ENCODE data around the gene ATP2C2. TPM values are rescaled to one million over a fixed set of nuclear protein-coding genes. Genes with fewer than 3 reads are reported as not detected.

ATP2C2 gene
- total RNA-seq, 1 experiment from 2014 or later = 0.67 TPM

DNA sequence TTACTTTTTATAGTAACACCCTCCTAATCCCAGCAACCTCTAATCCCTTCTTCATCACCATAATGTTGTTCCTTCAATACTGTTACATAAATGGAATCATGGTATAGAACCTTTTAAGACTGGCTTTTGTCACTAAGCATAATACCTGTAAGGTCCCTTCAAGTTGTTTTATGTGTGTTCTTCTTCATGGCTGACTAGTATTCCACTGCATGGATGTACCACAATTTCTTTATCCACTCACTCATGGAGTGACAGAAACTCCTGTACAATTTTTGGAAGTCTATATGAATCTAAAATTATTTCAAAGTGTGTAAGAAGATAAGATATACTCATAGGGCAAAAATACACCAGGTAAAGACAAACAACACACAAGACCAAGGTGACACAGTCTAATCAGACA lies 99.4 kb downstream of the ATP2C2 start:
- no TSS peak for BruUV-seq (replicated peaks)

DNA sequence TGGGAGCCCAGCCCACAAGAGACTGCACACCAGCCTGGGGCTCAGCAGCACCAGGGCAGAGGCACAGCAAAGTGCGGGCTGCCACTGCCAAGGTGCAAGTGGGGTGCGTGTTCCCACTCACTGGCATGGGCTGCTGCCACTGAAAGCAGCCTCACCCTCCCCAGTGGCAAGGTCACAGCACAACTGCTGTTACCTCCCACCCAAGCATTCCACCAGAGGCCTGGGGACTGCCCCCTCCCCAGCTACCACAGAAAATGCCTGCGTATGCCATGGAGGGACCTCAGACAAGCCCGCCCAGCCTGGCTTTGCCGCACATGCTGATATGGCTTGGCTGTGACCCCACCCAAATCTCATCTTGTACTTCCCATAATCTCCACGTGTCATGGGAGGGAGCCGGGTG lies 103.0 kb downstream of the ATP2C2 start:
- Histone ChIP-seq H3K9me3 (ENCODE audit: control insufficient read depth, insufficient read depth, low read depth, low read length) (peaks cover 16% of the 10 kb centered on the region; the same call in 1 of the 2 replicates), H3K36me3 (ENCODE audit: control insufficient read depth, insufficient read depth, low read length) (no peaks in the 10 kb centered on the region), H3K27me3 (ENCODE audit: control insufficient read depth, insufficient read depth, low read length) (no peaks in the 10 kb centered on the region), H3K4me1 (ENCODE audit: control insufficient read depth, insufficient read depth, low read length) (no peaks in the 10 kb centered on the region), H3K27ac (ENCODE audit: low read length) (no peak overlapping the region), H3K4me3 (ENCODE audit: low read depth in 2 of 2, low read length in 2 of 2) (no peak overlapping the region)
- POLR2A ChIA-PET = no interaction called here
- DNase-seq (ENCODE audit: low read depth, low spot score) (no peak), ATAC-seq (no peak)
- TF ChIP-seq POLR2AphosphoS5 (IDR thresholded peaks at IDR 0.05; ENCODE audit: low read depth, low read length) (no peak), SIN3A (IDR thresholded peaks at IDR 0.05; ENCODE audit: borderline replicate concordance, insufficient read depth, low read depth, low read length) (no peak), TCF7L2 (IDR thresholded peaks at IDR 0.05; ENCODE audit: low read depth, low read length) (no peak)
- TF ChIP-seq, protein P1, sequence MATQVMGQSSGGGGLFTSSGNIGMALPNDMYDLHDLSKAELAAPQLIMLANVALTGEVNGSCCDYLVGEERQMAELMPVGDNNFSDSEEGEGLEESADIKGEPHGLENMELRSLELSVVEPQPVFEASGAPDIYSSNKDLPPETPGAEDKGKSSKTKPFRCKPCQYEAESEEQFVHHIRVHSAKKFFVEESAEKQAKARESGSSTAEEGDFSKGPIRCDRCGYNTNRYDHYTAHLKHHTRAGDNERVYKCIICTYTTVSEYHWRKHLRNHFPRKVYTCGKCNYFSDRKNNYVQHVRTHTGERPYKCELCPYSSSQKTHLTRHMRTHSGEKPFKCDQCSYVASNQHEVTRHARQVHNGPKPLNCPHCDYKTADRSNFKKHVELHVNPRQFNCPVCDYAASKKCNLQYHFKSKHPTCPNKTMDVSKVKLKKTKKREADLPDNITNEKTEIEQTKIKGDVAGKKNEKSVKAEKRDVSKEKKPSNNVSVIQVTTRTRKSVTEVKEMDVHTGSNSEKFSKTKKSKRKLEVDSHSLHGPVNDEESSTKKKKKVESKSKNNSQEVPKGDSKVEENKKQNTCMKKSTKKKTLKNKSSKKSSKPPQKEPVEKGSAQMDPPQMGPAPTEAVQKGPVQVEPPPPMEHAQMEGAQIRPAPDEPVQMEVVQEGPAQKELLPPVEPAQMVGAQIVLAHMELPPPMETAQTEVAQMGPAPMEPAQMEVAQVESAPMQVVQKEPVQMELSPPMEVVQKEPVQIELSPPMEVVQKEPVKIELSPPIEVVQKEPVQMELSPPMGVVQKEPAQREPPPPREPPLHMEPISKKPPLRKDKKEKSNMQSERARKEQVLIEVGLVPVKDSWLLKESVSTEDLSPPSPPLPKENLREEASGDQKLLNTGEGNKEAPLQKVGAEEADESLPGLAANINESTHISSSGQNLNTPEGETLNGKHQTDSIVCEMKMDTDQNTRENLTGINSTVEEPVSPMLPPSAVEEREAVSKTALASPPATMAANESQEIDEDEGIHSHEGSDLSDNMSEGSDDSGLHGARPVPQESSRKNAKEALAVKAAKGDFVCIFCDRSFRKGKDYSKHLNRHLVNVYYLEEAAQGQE (IDR thresholded peaks at IDR 0.05; ENCODE audit: insufficient read depth in 1 of 2, low read depth in 2 of 2, low read length in 1 of 2) = no peak
- TF ChIP-seq, protein P2, sequence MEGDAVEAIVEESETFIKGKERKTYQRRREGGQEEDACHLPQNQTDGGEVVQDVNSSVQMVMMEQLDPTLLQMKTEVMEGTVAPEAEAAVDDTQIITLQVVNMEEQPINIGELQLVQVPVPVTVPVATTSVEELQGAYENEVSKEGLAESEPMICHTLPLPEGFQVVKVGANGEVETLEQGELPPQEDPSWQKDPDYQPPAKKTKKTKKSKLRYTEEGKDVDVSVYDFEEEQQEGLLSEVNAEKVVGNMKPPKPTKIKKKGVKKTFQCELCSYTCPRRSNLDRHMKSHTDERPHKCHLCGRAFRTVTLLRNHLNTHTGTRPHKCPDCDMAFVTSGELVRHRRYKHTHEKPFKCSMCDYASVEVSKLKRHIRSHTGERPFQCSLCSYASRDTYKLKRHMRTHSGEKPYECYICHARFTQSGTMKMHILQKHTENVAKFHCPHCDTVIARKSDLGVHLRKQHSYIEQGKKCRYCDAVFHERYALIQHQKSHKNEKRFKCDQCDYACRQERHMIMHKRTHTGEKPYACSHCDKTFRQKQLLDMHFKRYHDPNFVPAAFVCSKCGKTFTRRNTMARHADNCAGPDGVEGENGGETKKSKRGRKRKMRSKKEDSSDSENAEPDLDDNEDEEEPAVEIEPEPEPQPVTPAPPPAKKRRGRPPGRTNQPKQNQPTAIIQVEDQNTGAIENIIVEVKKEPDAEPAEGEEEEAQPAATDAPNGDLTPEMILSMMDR (IDR thresholded peaks at IDR 0.05) = no peak
- in situ Hi-C loops (cut with HindIII; ENCODE audit: low pct_unique_long_range_greater_than_20kb, low sequenced_read_pairs) = no loop called here
- CTCF ChIA-PET = no interaction called here
- intact Hi-C loops (cut with micrococcal nuclease; ENCODE audit: unreplicated experiment) = no loop called here
- no TSS peak for BruUV-seq (replicated peaks)

More for the DNA sequence above, 99.4 kb downstream of the ATP2C2 start:
- H3K9me3 ChIP-seq (ENCODE audit: control insufficient read depth, insufficient read depth, low read depth, low read length) = peaks cover 16% of the 10 kb centered on the region; the same call in 1 of the 2 replicates
- ATAC-seq = no peak
- no peaks in the 10 kb centered on the region for H3K4me1 ChIP-seq (ENCODE audit: control insufficient read depth, insufficient read depth, low read length)
- no peak overlapping the region for H3K27ac ChIP-seq (ENCODE audit: low read length)
- in situ Hi-C loops (cut with HindIII; ENCODE audit: low pct_unique_long_range_greater_than_20kb, low sequenced_read_pairs) (no loop called here), intact Hi-C loops (cut with micrococcal nuclease; ENCODE audit: unreplicated experiment) (no loop called here)
- H3K27me3 ChIP-seq (ENCODE audit: control insufficient read depth, insufficient read depth, low read length) = no peaks in the 10 kb centered on the region
- CTCF ChIA-PET = no interaction called here
- no peak for DNase-seq (ENCODE audit: low read depth, low spot score)
- TF ChIP-seq, protein P1 (IDR thresholded peaks at IDR 0.05; ENCODE audit: insufficient read depth in 1 of 2, low read depth in 2 of 2, low read length in 1 of 2) = no peak
- TF ChIP-seq, protein P2 (IDR thresholded peaks at IDR 0.05) = no peak
- no peak for TF ChIP-seq TCF7L2 (IDR thresholded peaks at IDR 0.05; ENCODE audit: low read depth, low read length)
- TF ChIP-seq SIN3A (IDR thresholded peaks at IDR 0.05; ENCODE audit: borderline replicate concordance, insufficient read depth, low read depth, low read length) = no peak
- TF ChIP-seq POLR2AphosphoS5 (IDR thresholded peaks at IDR 0.05; ENCODE audit: low read depth, low read length) = no peak
- no peaks in the 10 kb centered on the region for H3K36me3 ChIP-seq (ENCODE audit: control insufficient read depth, insufficient read depth, low read length)
- no peak overlapping the region for H3K4me3 ChIP-seq (ENCODE audit: low read depth in 2 of 2, low read length in 2 of 2)
- POLR2A ChIA-PET = no interaction called here

All from Panc1 (cell line).